IPS DF 6.9 (cell line): ENCODE measurements around the gene F3.

Source experiments
- DNase-seq: peaks from one replicate; pipeline ENCODE4 v3.0.0-alpha.2; 2013; ENCODE audit warnings: low read depth, low spot score
- H3K27ac ChIP-seq: one replicate; pipeline ENCODE4 v1.5.1; 2013; ENCODE audit warnings: low read length, control low read depth
- H3K27me3 ChIP-seq: 2 replicates; pipeline ENCODE4 v1.6.1; 2013; ENCODE audit warnings: mild to moderate bottlenecking, low read length; ENCODE audit not compliant: control insufficient read depth, insufficient read depth
- H3K36me3 ChIP-seq: 2 replicates; pipeline ENCODE4 v1.6.1; 2013; ENCODE audit warnings: low read length; ENCODE audit not compliant: control insufficient read depth, insufficient read depth
- H3K4me1 ChIP-seq: 2 replicates; pipeline ENCODE4 v1.6.1; 2013; ENCODE audit warnings: low read length; ENCODE audit not compliant: control insufficient read depth, insufficient read depth
- H3K4me3 ChIP-seq: 2 replicates; pipeline ENCODE4 v1.5.1; 2013; ENCODE audit warnings: mild to moderate bottlenecking, low read length
- H3K9me3 ChIP-seq: 2 replicates; pipeline ENCODE4 v1.6.1; 2013; ENCODE audit warnings: low read length, inconsistent platforms; ENCODE audit not compliant: control insufficient read depth, insufficient read depth
- WGBS: extraction: QIAGEN DNeasy Blood & Tissue Kit; methylation state at CpG from one replicate; pipeline ENCODE4 v1.1.7; 2013; ENCODE audit warnings: mixed read lengths, missing lambda C conversion rate; ENCODE audit not compliant: insufficient read length, insufficient coverage; 5-methylcytosine and 5-hydroxymethylcytosine counted together

The F3 gene

GRCh38 chr1:94540440-94541245 lies 916 bp downstream of the F3 start:
- DNase-seq: no peak
- Histone ChIP-seq H3K36me3 (no peaks in the 10 kb centered on the region; the same call in 1 of the 2 replicates), H3K27ac (no peak overlapping the region), H3K9me3 (no peaks in the 10 kb centered on the region), H3K4me1 (peaks cover 3% of the 10 kb centered on the region), H3K4me3 (peak overlapping the region; percentile 71; the same call in 1 of the 2 replicates), H3K27me3 (peaks cover 6% of the 10 kb centered on the region; the same call in 1 of the 2 replicates)
- WGBS: no CpG with 5 or more reads among the region's 23 CpGs

GRCh38 chr1:94539496-94539895 lies 2.1 kb downstream of the F3 start:
- no CpG with 5 or more reads among the region's 3 CpGs for WGBS
- no peak overlapping the region for H3K27ac ChIP-seq
- H3K9me3 ChIP-seq: no peaks in the 10 kb centered on the region
- peaks cover 2% of the 10 kb centered on the region; the same call in 1 of the 2 replicates for H3K36me3 ChIP-seq
- peaks cover 6% of the 10 kb centered on the region; the same call in 1 of the 2 replicates for H3K27me3 ChIP-seq
- no peak overlapping the region for H3K4me3 ChIP-seq
- peaks cover 3% of the 10 kb centered on the region for H3K4me1 ChIP-seq
- no peak for DNase-seq

GRCh38 chr1:94538243-94538827 lies 3.2 kb downstream of the F3 start:
- Histone ChIP-seq H3K4me3 (no peak overlapping the region), H3K4me1 (peaks cover 3% of the 10 kb centered on the region), H3K9me3 (no peaks in the 10 kb centered on the region)

GRCh38 chr1:94537254-94537653 lies 4.3 kb downstream of the F3 start:
- H3K27ac ChIP-seq: no peak overlapping the region
- H3K4me3 ChIP-seq: no peak overlapping the region
- H3K27me3 ChIP-seq: peaks cover 6% of the 10 kb centered on the region; the same call in 1 of the 2 replicates
- H3K36me3 ChIP-seq: peaks cover 2% of the 10 kb centered on the region; the same call in 1 of the 2 replicates
- no peaks in the 10 kb centered on the region for H3K9me3 ChIP-seq
- peaks cover 3% of the 10 kb centered on the region for H3K4me1 ChIP-seq
- no CpG with 5 or more reads among the region's 6 CpGs for WGBS
- DNase-seq: no peak

More at GRCh38 chr1:94538243-94538827, 3.2 kb downstream of the F3 start:
- WGBS: no CpG with 5 or more reads among the region's 6 CpGs
- no peak overlapping the region for H3K27ac ChIP-seq
- no peak for DNase-seq
- H3K27me3 ChIP-seq: peaks cover 6% of the 10 kb centered on the region; the same call in 1 of the 2 replicates
- H3K36me3 ChIP-seq: peaks cover 2% of the 10 kb centered on the region; the same call in 1 of the 2 replicates

GRCh38 chr1:94535879-94536278 lies 5.7 kb downstream of the F3 start:
- H3K4me3 ChIP-seq: no peak overlapping the region
- no peak for DNase-seq
- H3K36me3 ChIP-seq: peaks cover 8% of the 10 kb centered on the region
- no peak overlapping the region for H3K27ac ChIP-seq
- WGBS: no CpG with 5 or more reads among the region's 9 CpGs
- H3K9me3 ChIP-seq: no peaks in the 10 kb centered on the region
- peaks cover 3% of the 10 kb centered on the region for H3K4me1 ChIP-seq
- peaks cover 4% of the 10 kb centered on the region; the same call in 1 of the 2 replicates for H3K27me3 ChIP-seq

- Histone ChIP-seq H3K9me3 (no peaks in the 10 kb centered on the region), H3K27me3 (no peaks in the 10 kb centered on the region), H3K36me3 (peaks cover 11% of the 10 kb centered on the region), H3K4me1 (peaks cover 3% of the 10 kb centered on the region), H3K27ac (no peak overlapping the region), H3K4me3 (no peak overlapping the region)
- DNase-seq: no peak
- no CpG with 5 or more reads among the region's 5 CpGs for WGBS
These were observed 6.5 kb downstream of the F3 start for GRCh38 chr1:94535095-94535494.

- no CpG with 5 or more reads among the region's 3 CpGs for WGBS
- Histone ChIP-seq H3K36me3 (peaks cover 11% of the 10 kb centered on the region), H3K27ac (no peak overlapping the region), H3K27me3 (no peaks in the 10 kb centered on the region), H3K4me1 (no peaks in the 10 kb centered on the region), H3K9me3 (no peaks in the 10 kb centered on the region), H3K4me3 (no peak overlapping the region)
- no peak for DNase-seq
These were observed 9.5 kb downstream of the F3 start for GRCh38 chr1:94532077-94532476.

GRCh38 chr1:94531664-94532063 lies 9.9 kb downstream of the F3 start:
- Histone ChIP-seq H3K36me3 (peaks cover 11% of the 10 kb centered on the region), H3K4me1 (no peaks in the 10 kb centered on the region)

GRCh38 chr1:94530373-94530878 lies 11.1 kb downstream of the F3 start:
- WGBS: no CpG with 5 or more reads among the region's 4 CpGs

More at GRCh38 chr1:94531664-94532063, 9.9 kb downstream of the F3 start:
- no CpG with 5 or more reads among the region's 6 CpGs for WGBS
- DNase-seq: no peak
- Histone ChIP-seq H3K27me3 (no peaks in the 10 kb centered on the region), H3K27ac (no peak overlapping the region), H3K4me3 (no peak overlapping the region), H3K9me3 (no peaks in the 10 kb centered on the region)

GRCh38 chr1:94529416-94529815 lies 12.1 kb downstream of the F3 start:
- Histone ChIP-seq H3K36me3 (peaks cover 9% of the 10 kb centered on the region), H3K27ac (no peak overlapping the region), H3K4me3 (no peak overlapping the region), H3K4me1 (no peaks in the 10 kb centered on the region), H3K9me3 (no peaks in the 10 kb centered on the region), H3K27me3 (no peaks in the 10 kb centered on the region)
- DNase-seq: no peak
- WGBS: no CpG with 5 or more reads among the region's 2 CpGs

More at GRCh38 chr1:94530373-94530878, 11.1 kb downstream of the F3 start:
- Histone ChIP-seq H3K4me3 (no peak overlapping the region), H3K4me1 (no peaks in the 10 kb centered on the region), H3K27ac (no peak overlapping the region), H3K9me3 (no peaks in the 10 kb centered on the region), H3K27me3 (no peaks in the 10 kb centered on the region), H3K36me3 (peaks cover 11% of the 10 kb centered on the region)
- no peak for DNase-seq
